ENCODE measurements around the gene ARGLU1. TPM values are rescaled to one million over a fixed set of nuclear protein-coding genes. Genes with fewer than 3 reads are reported as not detected.

The ARGLU1 gene
- total RNA-seq, 1 donor from 2014 or later = 112 TPM

- TF ChIP-seq, protein P1, sequence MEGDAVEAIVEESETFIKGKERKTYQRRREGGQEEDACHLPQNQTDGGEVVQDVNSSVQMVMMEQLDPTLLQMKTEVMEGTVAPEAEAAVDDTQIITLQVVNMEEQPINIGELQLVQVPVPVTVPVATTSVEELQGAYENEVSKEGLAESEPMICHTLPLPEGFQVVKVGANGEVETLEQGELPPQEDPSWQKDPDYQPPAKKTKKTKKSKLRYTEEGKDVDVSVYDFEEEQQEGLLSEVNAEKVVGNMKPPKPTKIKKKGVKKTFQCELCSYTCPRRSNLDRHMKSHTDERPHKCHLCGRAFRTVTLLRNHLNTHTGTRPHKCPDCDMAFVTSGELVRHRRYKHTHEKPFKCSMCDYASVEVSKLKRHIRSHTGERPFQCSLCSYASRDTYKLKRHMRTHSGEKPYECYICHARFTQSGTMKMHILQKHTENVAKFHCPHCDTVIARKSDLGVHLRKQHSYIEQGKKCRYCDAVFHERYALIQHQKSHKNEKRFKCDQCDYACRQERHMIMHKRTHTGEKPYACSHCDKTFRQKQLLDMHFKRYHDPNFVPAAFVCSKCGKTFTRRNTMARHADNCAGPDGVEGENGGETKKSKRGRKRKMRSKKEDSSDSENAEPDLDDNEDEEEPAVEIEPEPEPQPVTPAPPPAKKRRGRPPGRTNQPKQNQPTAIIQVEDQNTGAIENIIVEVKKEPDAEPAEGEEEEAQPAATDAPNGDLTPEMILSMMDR (IDR thresholded peaks at IDR 0.05) = no peak
- CTCF ChIA-PET = no interaction called here
- Mint-ChIP-seq H3K27me3 (no peaks in the 10 kb centered on the region), H3K36me3 (ENCODE audit: low read depth) (peaks cover 78% of the 10 kb centered on the region), H3K4me3 (no peak overlapping the region), H3K27ac (no peak overlapping the region), H3K4me1 (peaks cover 6% of the 10 kb centered on the region), H3K9me3 (no peaks in the 10 kb centered on the region)
- no peak for ATAC-seq (ENCODE audit: low read depth)
- POLR2A ChIA-PET = no interaction called here
- no peak for DNase-seq
- intact Hi-C loops (cut with micrococcal nuclease) = loop anchor here (1.0 to 2.0 kb wide), 2 partner anchors 10 to 15 kb away; no protein-coding TSS in a partner anchor
Measured at GRCh38 chr13:106551350-106551749, 16.6 kb downstream of the ARGLU1 start.

- POLR2A ChIA-PET = no interaction called here
Measured at GRCh38 chr13:106550570-106551135, 17.3 kb downstream of the ARGLU1 start.

DNA sequence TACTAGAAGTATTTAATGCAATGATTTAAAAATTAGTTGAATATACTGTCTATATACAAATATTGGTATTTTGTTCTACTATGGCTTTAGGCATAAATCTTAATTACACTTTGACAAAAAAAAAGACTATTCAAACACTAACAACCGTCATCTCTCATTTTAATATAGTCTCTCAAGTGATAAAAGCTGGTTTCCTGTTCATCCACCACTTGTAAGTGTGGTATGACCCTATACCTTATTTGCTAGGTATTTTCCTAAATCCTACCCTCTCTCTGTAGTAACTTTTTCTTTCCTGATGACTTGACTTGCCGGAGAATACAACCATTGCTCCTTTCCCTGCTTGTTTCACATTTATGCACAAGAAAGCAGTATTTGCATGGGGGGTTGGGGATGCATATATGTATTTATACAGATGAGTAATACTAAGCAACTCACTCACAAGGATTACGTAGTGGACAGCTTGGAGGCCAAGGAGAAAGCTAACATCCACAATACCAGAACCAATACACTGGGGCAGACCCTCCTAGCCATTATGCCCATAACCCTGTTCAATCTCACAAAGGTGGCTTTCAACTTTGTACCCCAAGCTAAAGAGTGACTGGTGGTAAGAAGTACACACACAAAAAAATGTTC lies 19.8 kb downstream of the ARGLU1 start:
- Mint-ChIP-seq H3K36me3 (ENCODE audit: low read depth) (peaks cover 52% of the 10 kb centered on the region), H3K4me3 (no peak overlapping the region), H3K27ac (no peak overlapping the region), H3K27me3 (no peaks in the 10 kb centered on the region), H3K4me1 (peaks cover 5% of the 10 kb centered on the region), H3K9me3 (no peaks in the 10 kb centered on the region)
- TF ChIP-seq, protein P1 (IDR thresholded peaks at IDR 0.05) = no peak
- no peak for DNase-seq
- ATAC-seq (ENCODE audit: low read depth) = no peak
- POLR2A ChIA-PET = no interaction called here
- CTCF ChIA-PET = no interaction called here
- intact Hi-C loops (cut with micrococcal nuclease) = no loop called here

More at GRCh38 chr13:106550570-106551135, 17.3 kb downstream of the ARGLU1 start:
- H3K36me3 Mint-ChIP-seq (ENCODE audit: low read depth) = peaks cover 71% of the 10 kb centered on the region
- no peak for ATAC-seq (ENCODE audit: low read depth)
- H3K4me3 Mint-ChIP-seq = no peak overlapping the region
- CTCF ChIA-PET = no interaction called here
- no peak overlapping the region for H3K27ac Mint-ChIP-seq
- DNase-seq = no peak
- no peaks in the 10 kb centered on the region for H3K9me3 Mint-ChIP-seq
- TF ChIP-seq, protein P1 (IDR thresholded peaks at IDR 0.05) = no peak
- H3K4me1 Mint-ChIP-seq = peaks cover 6% of the 10 kb centered on the region
- intact Hi-C loops (cut with micrococcal nuclease) = loop anchor here (1.0 to 2.0 kb wide), 2 partner anchors 11 to 16 kb away; no protein-coding TSS in a partner anchor
- H3K27me3 Mint-ChIP-seq = no peaks in the 10 kb centered on the region

- no peak overlapping the region for H3K27ac Mint-ChIP-seq
- H3K4me1 Mint-ChIP-seq = no peaks in the 10 kb centered on the region
- H3K4me3 Mint-ChIP-seq = no peak overlapping the region
- ChIA-PET CTCF (no interaction called here), POLR2A (interaction anchor here (0.7 to 0.9 kb wide), 2 partner anchors 12 to 25 kb away, joined by 5 to 8 read pairs; no protein-coding TSS in a partner anchor)
- peaks cover 29% of the 10 kb centered on the region for H3K36me3 Mint-ChIP-seq (ENCODE audit: low read depth)
- H3K9me3 Mint-ChIP-seq = no peaks in the 10 kb centered on the region
- intact Hi-C loops (cut with micrococcal nuclease) = no loop called here
- H3K27me3 Mint-ChIP-seq = no peaks in the 10 kb centered on the region
- TF ChIP-seq, protein P1 (IDR thresholded peaks at IDR 0.05) = no peak
- DNase-seq = no peak
- ATAC-seq (ENCODE audit: low read depth) = no peak
Measured at GRCh38 chr13:106541826-106542225, 26.1 kb downstream of the ARGLU1 start.

DNA sequence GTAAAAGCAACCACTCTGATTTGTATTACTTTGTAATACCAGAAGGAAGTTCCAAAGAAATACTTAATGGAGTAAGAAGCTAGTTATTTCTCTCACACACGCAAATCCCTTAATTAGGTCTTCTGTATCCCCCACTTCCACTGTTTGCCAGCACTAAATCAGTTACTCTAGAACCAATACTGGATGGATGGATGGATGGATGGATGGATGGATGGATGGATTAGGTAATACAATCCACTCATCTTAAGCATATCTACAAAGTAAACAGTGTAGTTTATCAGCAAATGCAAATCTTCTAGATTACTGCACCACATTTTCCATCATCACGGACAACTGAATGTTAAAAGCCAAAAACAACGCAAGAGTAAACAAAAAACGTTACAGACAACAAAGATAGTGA lies 27.3 kb downstream of the ARGLU1 start:
- TF ChIP-seq, protein P1 (IDR thresholded peaks at IDR 0.05) = no peak
- ATAC-seq (ENCODE audit: low read depth) = no peak
- CTCF ChIA-PET = no interaction called here
- POLR2A ChIA-PET = interaction anchor here (0.7 kb wide), 1 partner anchor 21 kb away, joined by 7 read pairs; no protein-coding TSS in a partner anchor
- Mint-ChIP-seq H3K4me1 (peaks cover 4% of the 10 kb centered on the region), H3K27me3 (no peaks in the 10 kb centered on the region), H3K36me3 (ENCODE audit: low read depth) (peaks cover 28% of the 10 kb centered on the region), H3K9me3 (no peaks in the 10 kb centered on the region), H3K4me3 (no peak overlapping the region), H3K27ac (no peak overlapping the region)
- intact Hi-C loops (cut with micrococcal nuclease) = no loop called here
- no peak for DNase-seq

Data from activated B cell treated with CpG ODN at 0.5 μM for 24 hours (primary cell).